Heart right ventricle (tissue), 16 donors: ENCODE data around the gene HEPN1. TPM values are rescaled to one million over a fixed set of nuclear protein-coding genes. Genes with fewer than 3 reads are reported as not detected.

Experiments
- ATAC-seq, 8 donors: fragments of 200-7000 bp; cut with Tn5 transposase; one replicate each; pipeline ENCODE4 v1.9.1; 2020; ENCODE audit warnings: mild to moderate bottlenecking in 8 of 8, moderate library complexity in 8 of 8, moderate number of reproducible peaks in 1 of 8
- DNase-seq, 2 donors: peaks; one replicate each; pipeline ENCODE4 v3.0.0-alpha.2; 2020
- H3K27ac ChIP-seq, 10 donors: fragments of 200-600 bp; sonication (generic) in 2 of 10; one replicate each; pipeline versions ENCODE4 v1.5.0 to v1.8.0; 2020 to 2022; ENCODE audit warnings: mild to moderate bottlenecking in 3 of 10
- H3K27me3 ChIP-seq, 7 donors: fragments of 200-600 bp; one replicate each; pipeline ENCODE4 v1.8.0; 2021 to 2022; ENCODE audit warnings: mild to moderate bottlenecking in 2 of 7
- H3K36me3 ChIP-seq, 9 donors: fragments of 200-600 bp; sonication (generic) in 1 of 9; one replicate each; pipeline versions ENCODE4 v1.5.0 to v1.8.0; 2020 to 2022; ENCODE audit warnings: mild to moderate bottlenecking in 2 of 9
- H3K4me1 ChIP-seq, 9 donors: fragments of 200-600 bp; sonication (generic) in 1 of 9; one replicate each; pipeline versions ENCODE4 v1.5.0 to v1.8.0; 2020 to 2022; ENCODE audit warnings: mild to moderate bottlenecking in 4 of 9
- H3K4me3 ChIP-seq, 10 donors: fragments of 200-600 bp; sonication (generic) in 2 of 10; one replicate each; pipeline versions ENCODE4 v1.5.0 to v1.8.0; 2020 to 2022; ENCODE audit warnings: mild to moderate bottlenecking in 7 of 10, moderate library complexity in 2 of 10
- H3K9me3 ChIP-seq, 11 donors: fragments of 200-600 bp in 10 of 11; sonication (generic) in 2 of 11; one replicate each; pipeline versions ENCODE4 v1.5.0 to v1.8.0; 2013 to 2022; ENCODE audit warnings: mild to moderate bottlenecking in 2 of 11, control low read depth in 1 of 11, moderate library complexity in 1 of 11
- WGBS, 2 donors: extraction: QIAGEN DNeasy Blood & Tissue Kit; methylation state at CpG; one replicate each; pipeline ENCODE4 v1.1.7; 2013; ENCODE audit warnings: inconsistent platforms in 1 of 2; 5-methylcytosine and 5-hydroxymethylcytosine counted together
- intact Hi-C, 10 donors: fragments of 100-400 bp; cut with DNase I; formaldehyde crosslinking; loops; one replicate each; pipeline versions ENCODE4 v1.11.1 to v1.14.2; 2022
- polyA plus RNA-seq, 2 donors: library from polyadenylated mRNA; stranded (reverse); fragments of 200-250 nt; gene quantifications; one replicate each; pipeline ENCODE4 v1.2.3, GENCODE V29; 2013
- total RNA-seq, 10 donors: library from RNA; stranded (reverse); fragmentation: NEBNext Ultra II Directional in 3 of 10; extraction: Animal tissue kit (Norgen Biotek cat#: 25700) in 3 of 10; gene quantifications; one replicate each; pipeline versions ENCODE4 v1.2.1 to v1.2.4, GENCODE V29; 2021 to 2023
- TF ChIP-seq, protein P1 (sequence below), 9 donors: fragments of 200-600 bp; sonication (generic) in 2 of 9; IDR thresholded peaks; one replicate each; pipeline versions ENCODE4 v1.5.0 to v1.8.0; 2021 to 2022; ENCODE audit warnings: antibody characterized with exemption in 9 of 9, mild to moderate bottlenecking in 5 of 9, moderate library complexity in 1 of 9
- donor health status: Arrhythmogenic right ventricular cardiomyopathy.
- donor health status: ischemic (EF 13 %, LVEDD 7.1; RV severe dilation, severe dysfunction).
- donor health status: healthy with polysubstance abuse.
- donor health status: DM: no; HTN: yes; CAD: no.
- donor health status: DM: no; HTN: no; CAD: no.
- donor health status: ischemic (EF 25% LVEDD 6.9; RV normal size, moderate dysfunction).
- donor health status: ischemic (EF 25% LVEDD 5.7; RV mildly dilated, moderate dysfunction).
- donor health status: healthy.
- donor health status: DM: yes; HTN: yes; CAD: no.
- donor health status: Ischemic cardiomyopathy.
- donor health status: ischemic (EF 35%, LVEDD 5.7; RV mildly dilated, moderate dysfunction).
- donor health status: nonischemic (EF 11% LVEDD 7.7; RV severe dilation, severe dysfunction).
- donor health status: DM: yes; HTN: yes; CAD: no.
- donor health status: PGD.
- donor health status: ischemic (EF 29% LVEDD 5.4; RV normal size, mild dysfunction).
- donor health status: nonischemic (EF 23%, LVEDD 6.1; RV moderate dilation, normal function).

HEPN1 gene
- total and polyA plus RNA-seq, 12 donors, result 0.03 TPM; not detected in 11

GRCh38 chr11:124884869-124885479, 34.1 kb upstream of the HEPN1 start:
- TF ChIP-seq, protein P1, sequence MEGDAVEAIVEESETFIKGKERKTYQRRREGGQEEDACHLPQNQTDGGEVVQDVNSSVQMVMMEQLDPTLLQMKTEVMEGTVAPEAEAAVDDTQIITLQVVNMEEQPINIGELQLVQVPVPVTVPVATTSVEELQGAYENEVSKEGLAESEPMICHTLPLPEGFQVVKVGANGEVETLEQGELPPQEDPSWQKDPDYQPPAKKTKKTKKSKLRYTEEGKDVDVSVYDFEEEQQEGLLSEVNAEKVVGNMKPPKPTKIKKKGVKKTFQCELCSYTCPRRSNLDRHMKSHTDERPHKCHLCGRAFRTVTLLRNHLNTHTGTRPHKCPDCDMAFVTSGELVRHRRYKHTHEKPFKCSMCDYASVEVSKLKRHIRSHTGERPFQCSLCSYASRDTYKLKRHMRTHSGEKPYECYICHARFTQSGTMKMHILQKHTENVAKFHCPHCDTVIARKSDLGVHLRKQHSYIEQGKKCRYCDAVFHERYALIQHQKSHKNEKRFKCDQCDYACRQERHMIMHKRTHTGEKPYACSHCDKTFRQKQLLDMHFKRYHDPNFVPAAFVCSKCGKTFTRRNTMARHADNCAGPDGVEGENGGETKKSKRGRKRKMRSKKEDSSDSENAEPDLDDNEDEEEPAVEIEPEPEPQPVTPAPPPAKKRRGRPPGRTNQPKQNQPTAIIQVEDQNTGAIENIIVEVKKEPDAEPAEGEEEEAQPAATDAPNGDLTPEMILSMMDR (IDR thresholded peaks at IDR 0.05), result no peak

DNA sequence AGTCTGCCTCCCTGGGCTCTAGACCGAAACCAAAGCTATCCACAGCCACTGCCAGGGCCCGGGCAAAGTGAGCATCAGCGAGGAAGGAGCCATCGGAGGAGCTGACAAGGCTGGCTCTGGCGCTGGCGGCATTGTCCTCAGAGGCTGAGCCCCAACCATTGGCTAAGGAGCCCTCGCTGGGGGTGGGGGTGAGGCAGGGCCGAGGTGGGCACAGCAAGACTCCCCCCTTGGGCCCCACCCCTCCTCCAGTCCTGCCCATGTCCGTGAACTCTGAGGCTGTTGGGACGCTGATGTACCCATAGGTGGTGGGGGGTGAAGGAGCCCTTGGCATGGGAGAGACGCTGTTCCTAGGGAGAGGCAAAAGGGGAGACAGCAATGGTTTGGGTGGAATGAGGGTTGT, 32.6 kb upstream of the HEPN1 start:
- Histone ChIP-seq H3K36me3 (peaks cover 0 to 62% (median 0%) of the 10 kb centered on the region in 9 donors), H3K4me3 (no peak overlapping the region), H3K9me3 (no peaks in the 10 kb centered on the region), H3K4me1 (peaks cover 3 to 73% (median 29%) of the 10 kb centered on the region in 9 donors), H3K27me3 (peaks cover 0 to 8% (median 0%) of the 10 kb centered on the region in 7 donors), H3K27ac (no peak overlapping the region)
- intact Hi-C loops, result no loop called here
- ATAC-seq (no peak), DNase-seq (no peak)
- TF ChIP-seq, protein P1 (IDR thresholded peaks at IDR 0.05), result no peak
- 91% methylated on average over 11 of the region's 11 CpGs for WGBS, 2 donors

More at GRCh38 chr11:124884869-124885479, 34.1 kb upstream of the HEPN1 start:
- Histone ChIP-seq H3K27ac (peak overlapping the region in 2 of 10 donors; percentile 4 to 30), H3K4me1 (peaks cover 0 to 63% (median 18%) of the 10 kb centered on the region in 9 donors), H3K4me3 (no peak overlapping the region), H3K27me3 (peaks cover 0 to 10% (median 0%) of the 10 kb centered on the region in 7 donors), H3K9me3 (no peaks in the 10 kb centered on the region), H3K36me3 (peaks cover 0 to 49% (median 0%) of the 10 kb centered on the region in 9 donors)
- 59 to 62% methylated on average over 5 of the region's 5 CpGs for WGBS, 2 donors
- intact Hi-C loops, result no loop called here
- DNase-seq, result no peak
- peak in 1 of 8 donors; percentile 6 for ATAC-seq

- Histone ChIP-seq H3K27me3 (peaks cover 0 to 8% (median 0%) of the 10 kb centered on the region in 7 donors), H3K36me3 (peaks cover 0 to 66% (median 0%) of the 10 kb centered on the region in 9 donors), H3K4me1 (peaks cover 3 to 75% (median 33%) of the 10 kb centered on the region in 9 donors), H3K27ac (peak overlapping the region in 1 of 10 donors; percentile 11), H3K4me3 (no peak overlapping the region), H3K9me3 (no peaks in the 10 kb centered on the region)
- TF ChIP-seq, protein P1 (IDR thresholded peaks at IDR 0.05), result no peak
- ATAC-seq (no peak), DNase-seq (no peak)
- intact Hi-C loops, result no loop called here
- WGBS, 2 donors, result 85 to 90% methylated on average over 12 of the region's 12 CpGs
Measured at GRCh38 chr11:124886978-124887666, 31.9 kb upstream of the HEPN1 start.

DNA sequence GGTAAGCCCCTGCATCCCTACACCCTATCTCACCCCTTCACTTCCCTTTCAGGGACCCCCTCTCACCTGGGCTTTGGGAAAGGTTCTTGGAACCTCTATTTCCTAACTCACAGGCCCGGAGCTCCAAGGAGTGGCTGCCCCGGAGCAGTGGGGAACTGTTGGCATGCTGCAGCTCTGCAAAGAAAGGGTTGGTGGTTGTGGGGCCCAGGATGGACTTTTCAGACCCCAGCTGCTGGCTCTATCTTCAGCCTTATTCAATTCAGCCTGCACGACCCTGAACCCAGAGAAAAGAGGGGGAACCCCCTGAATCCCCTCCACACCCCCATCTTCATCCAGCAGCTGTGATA, 31.4 kb upstream of the HEPN1 start:
- Histone ChIP-seq H3K4me1 (peaks cover 3 to 75% (median 34%) of the 10 kb centered on the region in 9 donors), H3K36me3 (peaks cover 0 to 70% (median 0%) of the 10 kb centered on the region in 9 donors), H3K9me3 (no peaks in the 10 kb centered on the region), H3K27me3 (peaks cover 0 to 8% (median 0%) of the 10 kb centered on the region in 7 donors), H3K27ac (peak overlapping the region in 1 of 10 donors; percentile 11), H3K4me3 (no peak overlapping the region)
- intact Hi-C loops, result no loop called here
- no peak for DNase-seq
- WGBS, 2 donors, result 89 to 91% methylated on average over 3 of the region's 3 CpGs
- ATAC-seq, result no peak
- TF ChIP-seq, protein P1 (IDR thresholded peaks at IDR 0.05), result no peak
